ENCODE results near the gene XYLB. TPM values are rescaled to one million over a fixed set of nuclear protein-coding genes. Genes with fewer than 3 reads are reported as not detected.
A peak's percentile ranks its signal among the peaks of the same experiment; 100 is the strongest.
"Not testable (repeated sequence)": the region's sequence is repeated elsewhere in the genome, so short reads cannot be mapped to it uniquely, and the experiment has no call there.

The XYLB gene
- total and polyA plus RNA-seq, 2 of the 13 experiments (the other 11 are each of a cell fraction or from before 2014, with no cell fraction given) = 25.9 to 30.0 TPM

DNA sequence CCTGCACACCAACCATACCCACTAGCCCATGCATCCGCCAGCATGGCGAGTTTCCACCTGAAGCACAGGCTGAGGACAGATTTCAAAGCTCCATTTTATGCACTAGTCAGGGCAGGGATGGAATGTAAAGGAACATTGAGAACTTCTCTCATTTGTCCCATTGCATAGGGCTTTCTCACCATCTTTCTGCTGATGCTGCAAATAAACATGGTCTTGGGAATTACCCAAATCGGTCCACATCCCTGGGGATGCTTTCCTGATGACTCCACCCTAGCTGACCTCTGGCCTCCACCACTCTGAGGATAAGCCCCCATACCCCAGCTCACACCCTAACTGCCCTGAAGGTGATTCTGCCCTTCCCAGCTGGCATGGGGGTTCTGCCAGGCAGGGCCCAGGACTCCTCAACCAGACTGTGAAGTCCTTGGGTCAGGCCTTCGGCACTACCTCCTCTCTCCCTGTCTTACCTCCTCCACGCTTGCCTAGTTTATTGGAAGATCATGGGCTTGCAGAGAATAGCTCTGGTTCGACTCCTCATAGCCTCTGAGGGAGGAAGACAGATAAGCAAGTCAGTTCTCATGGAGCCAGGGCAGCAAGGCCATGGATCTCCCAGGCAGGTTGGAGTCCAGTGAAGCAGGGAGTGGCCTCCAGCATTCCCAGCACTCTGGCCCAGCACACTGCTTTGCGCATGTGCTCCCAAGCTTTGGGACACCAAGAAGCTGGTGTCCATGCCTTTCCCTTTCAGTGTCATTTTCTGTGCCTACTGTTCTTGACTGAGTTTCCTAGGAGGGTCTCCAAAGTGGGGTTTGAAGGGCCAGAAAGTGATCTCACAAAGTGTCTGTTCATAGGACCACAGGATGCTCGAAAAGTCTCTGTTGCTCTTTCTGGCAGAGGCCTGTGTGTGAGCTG, 27.6 kb upstream of the XYLB start:
- in situ Hi-C loops (cut with HindIII; ENCODE audit: extremely low pct_ligation_motif_present, low pct_unique_long_range_greater_than_20kb) = no loop called here
- POLR2A ChIA-PET = no interaction called here
- no peaks in the 10 kb centered on the region for H3K36me3 ChIP-seq (replicated peaks in 1 of 2; ENCODE audit: control insufficient read depth in 1 of 2, insufficient read depth in 2 of 2, low read length in 2 of 2)
- FAIRE-seq (no peak), ATAC-seq (peak; percentile 33; the same call in 1 of the 3 replicates), DNase-seq (ENCODE audit: low spot score) (no peak)
- peaks cover 9 to 29% of the 10 kb centered on the region in 2 experiments; a peak in 4 of 5 replicates for H3K27me3 ChIP-seq (ENCODE audit: control insufficient read depth in 1 of 2, insufficient read depth in 2 of 2, low read length in 2 of 2)
- no peak for TF ChIP-seq ZNF441 (CRISPR knock-in tag; IDR thresholded peaks at IDR 0.05; ENCODE audit: borderline replicate concordance)
- no peak for TF ChIP-seq HDAC1 (CRISPR knock-in tag; IDR thresholded peaks at IDR 0.05)
- TF ChIP-seq, protein P1, sequence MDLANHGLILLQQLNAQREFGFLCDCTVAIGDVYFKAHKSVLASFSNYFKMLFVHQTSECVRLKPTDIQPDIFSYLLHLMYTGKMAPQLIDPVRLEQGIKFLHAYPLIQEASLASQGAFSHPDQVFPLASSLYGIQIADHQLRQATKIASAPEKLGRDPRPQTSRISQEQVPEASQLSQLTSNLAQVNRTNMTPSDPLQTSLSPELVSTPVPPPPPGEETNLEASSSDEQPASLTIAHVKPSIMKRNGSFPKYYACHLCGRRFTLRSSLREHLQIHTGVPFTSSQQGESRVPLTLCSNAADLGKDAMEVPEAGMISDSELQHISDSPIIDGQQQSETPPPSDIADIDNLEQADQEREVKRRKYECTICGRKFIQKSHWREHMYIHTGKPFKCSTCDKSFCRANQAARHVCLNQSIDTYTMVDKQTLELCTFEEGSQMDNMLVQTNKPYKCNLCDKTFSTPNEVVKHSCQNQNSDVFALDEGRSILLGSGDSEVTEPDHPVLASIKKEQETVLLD (CRISPR knock-in tag; IDR thresholded peaks at IDR 0.05; ENCODE audit: low read depth) = no peak
- TF ChIP-seq SIN3A (IDR thresholded peaks at IDR 0.05; ENCODE audit: borderline replicate concordance, low read depth, low read length) = no peak
- TF ChIP-seq CENPT (CRISPR knock-in tag; IDR thresholded peaks at IDR 0.05; ENCODE audit: low read depth) = no peak
- no peak for TF ChIP-seq NPAS2 (CRISPR knock-in tag; IDR thresholded peaks at IDR 0.05; ENCODE audit: borderline replicate concordance)
- peak; percentile 90 to 92 for TF ChIP-seq MAFK (conservative IDR thresholded peaks at IDR 0.05 in 1 of 2, IDR thresholded peaks at IDR 0.05 in 1 of 2; ENCODE audit: low read length in 2 of 2)
- no peak for TF ChIP-seq ZNF564 (CRISPR knock-in tag; IDR thresholded peaks at IDR 0.05)
- no peak for TF ChIP-seq ZNF616 (CRISPR knock-in tag; IDR thresholded peaks at IDR 0.05; ENCODE audit: low read depth)
- peak; percentile 89 for TF ChIP-seq MAFF (IDR thresholded peaks at IDR 0.05; ENCODE audit: low read depth, low read length)
- TF ChIP-seq, protein P2, sequence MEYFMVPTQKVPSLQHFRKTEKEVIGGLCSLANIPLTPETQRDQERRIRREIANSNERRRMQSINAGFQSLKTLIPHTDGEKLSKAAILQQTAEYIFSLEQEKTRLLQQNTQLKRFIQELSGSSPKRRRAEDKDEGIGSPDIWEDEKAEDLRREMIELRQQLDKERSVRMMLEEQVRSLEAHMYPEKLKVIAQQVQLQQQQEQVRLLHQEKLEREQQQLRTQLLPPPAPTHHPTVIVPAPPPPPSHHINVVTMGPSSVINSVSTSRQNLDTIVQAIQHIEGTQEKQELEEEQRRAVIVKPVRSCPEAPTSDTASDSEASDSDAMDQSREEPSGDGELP (IDR thresholded peaks at IDR 0.05; ENCODE audit: borderline replicate concordance, low read depth) = no peak
- TF ChIP-seq, protein P3, sequence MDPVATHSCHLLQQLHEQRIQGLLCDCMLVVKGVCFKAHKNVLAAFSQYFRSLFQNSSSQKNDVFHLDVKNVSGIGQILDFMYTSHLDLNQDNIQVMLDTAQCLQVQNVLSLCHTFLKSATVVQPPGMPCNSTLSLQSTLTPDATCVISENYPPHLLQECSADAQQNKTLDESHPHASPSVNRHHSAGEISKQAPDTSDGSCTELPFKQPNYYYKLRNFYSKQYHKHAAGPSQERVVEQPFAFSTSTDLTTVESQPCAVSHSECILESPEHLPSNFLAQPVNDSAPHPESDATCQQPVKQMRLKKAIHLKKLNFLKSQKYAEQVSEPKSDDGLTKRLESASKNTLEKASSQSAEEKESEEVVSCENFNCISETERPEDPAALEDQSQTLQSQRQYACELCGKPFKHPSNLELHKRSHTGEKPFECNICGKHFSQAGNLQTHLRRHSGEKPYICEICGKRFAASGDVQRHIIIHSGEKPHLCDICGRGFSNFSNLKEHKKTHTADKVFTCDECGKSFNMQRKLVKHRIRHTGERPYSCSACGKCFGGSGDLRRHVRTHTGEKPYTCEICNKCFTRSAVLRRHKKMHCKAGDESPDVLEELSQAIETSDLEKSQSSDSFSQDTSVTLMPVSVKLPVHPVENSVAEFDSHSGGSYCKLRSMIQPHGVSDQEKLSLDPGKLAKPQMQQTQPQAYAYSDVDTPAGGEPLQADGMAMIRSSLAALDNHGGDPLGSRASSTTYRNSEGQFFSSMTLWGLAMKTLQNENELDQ (CRISPR knock-in tag; IDR thresholded peaks at IDR 0.05; ENCODE audit: borderline replicate concordance) = no peak
- no peak overlapping the region for H3K9ac ChIP-seq (ENCODE audit: insufficient read depth, low read depth, low read length)
- no peak overlapping the region for H2AFZ ChIP-seq (ENCODE audit: low read length)
- no peak overlapping the region for H3K27ac ChIP-seq (ENCODE audit: extremely low read length, insufficient read depth, low read length)
- no TSS peak for BruUV-seq (replicated peaks)
- H3K79me2 ChIP-seq (ENCODE audit: insufficient read depth, low read length) = no peaks in the 10 kb centered on the region
- H3K4me2 ChIP-seq (ENCODE audit: low read depth, low read length) = no peak overlapping the region
- no peaks in the 10 kb centered on the region for H3K4me1 ChIP-seq (ENCODE audit: insufficient read depth, low read length)
- H4K20me1 ChIP-seq (ENCODE audit: insufficient read depth, low read length) = no peaks in the 10 kb centered on the region
- no peaks in the 10 kb centered on the region for H3K9me3 ChIP-seq (ENCODE audit: low read length)
- H3K4me3 ChIP-seq (replicated peaks in 1 of 3; ENCODE audit: insufficient read depth in 1 of 3, low read depth in 2 of 3, low read length in 3 of 3) = no peak overlapping the region
- CTCF ChIA-PET (ENCODE audit: low intra/inter-chr PET ratio, low total read pairs) = no interaction called here
- WGBS (ENCODE audit: low lambda C conversion rate) = 0% methylated on average over 5 of the region's 8 CpGs
- intact Hi-C loops (cut with micrococcal nuclease; ENCODE audit: unreplicated experiment) = no loop called here

DNA sequence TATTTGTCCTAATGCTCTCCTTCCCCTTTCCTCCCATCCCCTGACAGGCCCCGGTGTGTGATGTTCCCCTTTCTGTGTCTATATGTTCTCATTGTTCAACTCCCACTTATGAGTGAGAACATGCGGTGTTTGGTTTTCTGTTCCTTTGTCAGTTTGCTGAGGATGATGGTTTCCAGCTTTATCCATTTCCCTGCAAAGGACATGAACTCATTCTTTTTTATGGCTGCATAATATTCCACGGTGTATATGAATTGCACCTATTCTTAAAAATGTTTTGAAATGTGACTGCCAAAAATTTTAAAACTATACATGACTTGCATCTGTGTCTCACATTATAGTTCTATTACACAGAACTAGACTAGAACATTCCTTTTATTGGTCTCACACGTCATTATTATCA, 25.9 kb upstream of the XYLB start:
- H3K9me3 ChIP-seq (ENCODE audit: low read length) = not testable (repeated sequence)

More for the DNA sequence above, 25.9 kb upstream of the XYLB start:
- 50% methylated on average over 4 of the region's 4 CpGs for WGBS (ENCODE audit: low lambda C conversion rate)
- CTCF ChIA-PET (ENCODE audit: low intra/inter-chr PET ratio, low total read pairs); H2AFZ ChIP-seq (ENCODE audit: low read length); BruUV-seq (replicated peaks); ATAC-seq; intact Hi-C loops (cut with micrococcal nuclease; ENCODE audit: unreplicated experiment); H3K27ac ChIP-seq (ENCODE audit: extremely low read length, insufficient read depth, low read length); H3K36me3 ChIP-seq (replicated peaks in 1 of 2; ENCODE audit: control insufficient read depth in 1 of 2, insufficient read depth in 2 of 2, low read length in 2 of 2); H3K9ac ChIP-seq (ENCODE audit: insufficient read depth, low read depth, low read length); H3K4me2 ChIP-seq (ENCODE audit: low read depth, low read length); H3K4me3 ChIP-seq (replicated peaks in 1 of 3; ENCODE audit: insufficient read depth in 1 of 3, low read depth in 2 of 3, low read length in 3 of 3); in situ Hi-C loops (cut with HindIII; ENCODE audit: extremely low pct_ligation_motif_present, low pct_unique_long_range_greater_than_20kb); H4K20me1 ChIP-seq (ENCODE audit: insufficient read depth, low read length); POLR2A ChIA-PET; DNase-seq (ENCODE audit: low spot score); FAIRE-seq; H3K79me2 ChIP-seq (ENCODE audit: insufficient read depth, low read length); H3K4me1 ChIP-seq (ENCODE audit: insufficient read depth, low read length): not testable (repeated sequence)
- peaks cover 5 to 14% of the 10 kb centered on the region in 2 experiments; a peak in 4 of 5 replicates for H3K27me3 ChIP-seq (ENCODE audit: control insufficient read depth in 1 of 2, insufficient read depth in 2 of 2, low read length in 2 of 2)

Data from HepG2 (cell line).